ENCODE results near the gene HOXA4.

The HOXA4 gene

GRCh38 chr7:27138472-27138871 lies 7.9 kb upstream of the HOXA4 start:
- no peak overlapping the region for H3K4me3 ChIP-seq (ENCODE audit: low read length)
- DNase-seq (ENCODE audit: low read depth), result no peak
- TF ChIP-seq, protein P1, sequence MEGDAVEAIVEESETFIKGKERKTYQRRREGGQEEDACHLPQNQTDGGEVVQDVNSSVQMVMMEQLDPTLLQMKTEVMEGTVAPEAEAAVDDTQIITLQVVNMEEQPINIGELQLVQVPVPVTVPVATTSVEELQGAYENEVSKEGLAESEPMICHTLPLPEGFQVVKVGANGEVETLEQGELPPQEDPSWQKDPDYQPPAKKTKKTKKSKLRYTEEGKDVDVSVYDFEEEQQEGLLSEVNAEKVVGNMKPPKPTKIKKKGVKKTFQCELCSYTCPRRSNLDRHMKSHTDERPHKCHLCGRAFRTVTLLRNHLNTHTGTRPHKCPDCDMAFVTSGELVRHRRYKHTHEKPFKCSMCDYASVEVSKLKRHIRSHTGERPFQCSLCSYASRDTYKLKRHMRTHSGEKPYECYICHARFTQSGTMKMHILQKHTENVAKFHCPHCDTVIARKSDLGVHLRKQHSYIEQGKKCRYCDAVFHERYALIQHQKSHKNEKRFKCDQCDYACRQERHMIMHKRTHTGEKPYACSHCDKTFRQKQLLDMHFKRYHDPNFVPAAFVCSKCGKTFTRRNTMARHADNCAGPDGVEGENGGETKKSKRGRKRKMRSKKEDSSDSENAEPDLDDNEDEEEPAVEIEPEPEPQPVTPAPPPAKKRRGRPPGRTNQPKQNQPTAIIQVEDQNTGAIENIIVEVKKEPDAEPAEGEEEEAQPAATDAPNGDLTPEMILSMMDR (conservative IDR thresholded peaks at IDR 0.05; ENCODE audit: low read depth, low read length), result no peak

DNA sequence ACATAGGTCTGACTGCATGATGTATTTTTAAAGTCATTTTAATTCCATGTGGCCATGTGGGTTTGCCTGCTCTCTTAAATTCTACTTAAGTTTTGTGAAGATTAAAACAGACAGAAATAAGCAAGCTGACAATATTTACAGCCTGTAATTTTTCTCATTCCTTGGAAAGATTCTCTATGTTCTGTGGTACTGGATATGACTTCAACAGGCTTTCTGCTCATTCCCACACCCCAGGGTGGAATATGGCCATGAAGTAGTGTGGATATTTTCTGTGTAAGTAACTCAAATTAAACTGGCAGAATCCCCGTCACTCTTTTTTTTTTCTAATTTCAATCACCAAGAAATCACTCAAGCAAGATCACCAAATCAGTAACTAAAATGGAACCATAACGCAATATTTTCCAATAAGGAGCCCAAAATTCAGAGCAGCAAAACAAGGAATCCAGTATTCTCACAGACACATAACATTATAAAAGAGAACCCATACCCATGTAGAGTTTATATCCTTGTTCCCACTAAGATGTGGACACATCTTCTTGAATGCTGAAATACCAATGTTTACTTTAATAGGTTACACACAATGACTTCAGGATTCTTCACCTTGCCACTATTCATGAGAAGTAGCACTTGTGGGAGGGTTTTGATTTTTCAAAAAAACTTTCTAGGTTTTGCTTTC lies 7.2 kb upstream of the HOXA4 start:
- TF ChIP-seq, protein P1 (conservative IDR thresholded peaks at IDR 0.05; ENCODE audit: low read depth, low read length), result no peak
- no peak overlapping the region for H3K4me3 ChIP-seq (ENCODE audit: low read length)
- DNase-seq (ENCODE audit: low read depth), result no peak

DNA sequence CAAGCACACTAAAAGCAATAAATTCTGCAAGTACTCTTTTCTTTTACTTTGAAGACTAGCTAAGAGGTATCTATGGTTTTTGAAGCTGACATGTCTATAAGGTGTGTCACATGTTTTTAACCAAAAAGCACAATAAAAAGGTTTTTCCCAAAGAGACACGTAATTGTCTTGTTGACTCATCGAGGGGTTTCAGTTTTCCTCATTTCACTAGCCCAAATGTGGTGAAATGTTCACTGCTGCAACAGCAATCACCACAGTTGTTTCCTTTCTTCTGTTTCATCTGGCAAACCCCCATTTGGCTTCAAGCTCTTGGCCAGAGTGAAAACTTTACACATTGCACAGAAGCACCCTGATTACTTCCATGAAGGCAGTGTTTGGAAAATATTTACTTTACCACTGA lies 3.8 kb upstream of the HOXA4 start:
- TF ChIP-seq, protein P1 (conservative IDR thresholded peaks at IDR 0.05; ENCODE audit: low read depth, low read length), result no peak
- H3K4me3 ChIP-seq (ENCODE audit: low read length), result no peak overlapping the region
- no peak for DNase-seq (ENCODE audit: low read depth)

GRCh38 chr7:27133409-27134231 lies 3.1 kb upstream of the HOXA4 start:
- no peak for DNase-seq (ENCODE audit: low read depth)
- no peak overlapping the region for H3K4me3 ChIP-seq (ENCODE audit: low read length)

DNA sequence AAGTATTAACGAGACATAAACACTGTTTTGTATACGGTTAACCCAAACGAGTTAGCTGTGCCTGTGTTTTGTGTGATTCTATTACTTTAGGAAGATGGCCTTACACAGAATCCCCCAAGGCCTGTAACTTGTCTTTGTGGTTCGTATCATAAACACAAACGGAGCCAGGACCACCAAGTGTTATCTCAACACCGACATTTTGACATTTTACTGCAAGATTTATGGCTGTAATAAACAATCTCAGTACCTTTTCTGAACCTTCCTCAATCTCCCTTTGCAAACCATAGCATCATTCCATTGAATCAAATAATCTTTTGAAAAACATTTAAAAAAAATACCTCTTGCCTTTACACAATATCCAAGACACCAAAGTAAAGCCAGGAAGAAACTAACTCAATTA lies 2.4 kb upstream of the HOXA4 start:
- DNase-seq (ENCODE audit: low read depth), result no peak
- H3K4me3 ChIP-seq (ENCODE audit: low read length), result no peak overlapping the region
- TF ChIP-seq, protein P1 (conservative IDR thresholded peaks at IDR 0.05; ENCODE audit: low read depth, low read length), result no peak

More at GRCh38 chr7:27133409-27134231, 3.1 kb upstream of the HOXA4 start:
- TF ChIP-seq, protein P1 (conservative IDR thresholded peaks at IDR 0.05; ENCODE audit: low read depth, low read length), result no peak

DNA sequence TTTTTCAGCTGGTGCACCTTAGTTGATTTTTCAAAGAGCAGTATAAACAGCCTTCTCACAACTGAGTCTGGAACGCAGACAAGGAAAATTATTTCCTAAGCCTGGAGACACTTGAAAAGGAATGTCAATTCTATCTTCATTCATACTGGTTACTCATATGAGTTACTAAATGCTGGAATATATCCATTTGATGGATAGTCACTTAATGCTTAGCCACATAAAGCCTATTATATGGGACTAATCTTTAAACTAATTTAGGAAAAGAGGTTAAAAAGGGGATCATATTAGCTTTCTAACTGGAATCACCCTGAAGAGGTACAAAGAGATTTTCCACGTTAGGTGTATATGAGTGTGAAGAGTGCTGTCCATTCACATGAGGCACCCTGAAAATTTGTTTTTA lies 1.7 kb upstream of the HOXA4 start:
- DNase-seq (ENCODE audit: low read depth), result no peak
- H3K4me3 ChIP-seq (ENCODE audit: low read length), result no peak overlapping the region
- TF ChIP-seq, protein P1 (conservative IDR thresholded peaks at IDR 0.05; ENCODE audit: low read depth, low read length), result no peak

Measured in retinal pigment epithelial cell (primary cell).